GM12801 (cell line): Measurements from ENCODE around the gene BTBD9.

Source experiments
- CTCF ChIP-seq: IDR thresholded peaks from one replicate; pipeline ENCODE4 v1.5.1; 2011; ENCODE audit warnings: control low read depth; ENCODE audit not compliant: insufficient read length; ENCODE audit errors: extremely low read depth

Gene BTBD9

GRCh38 chr6:38216451-38216850, 423.3 kb downstream of the BTBD9 start:
- TF ChIP-seq CTCF, result no peak

DNA sequence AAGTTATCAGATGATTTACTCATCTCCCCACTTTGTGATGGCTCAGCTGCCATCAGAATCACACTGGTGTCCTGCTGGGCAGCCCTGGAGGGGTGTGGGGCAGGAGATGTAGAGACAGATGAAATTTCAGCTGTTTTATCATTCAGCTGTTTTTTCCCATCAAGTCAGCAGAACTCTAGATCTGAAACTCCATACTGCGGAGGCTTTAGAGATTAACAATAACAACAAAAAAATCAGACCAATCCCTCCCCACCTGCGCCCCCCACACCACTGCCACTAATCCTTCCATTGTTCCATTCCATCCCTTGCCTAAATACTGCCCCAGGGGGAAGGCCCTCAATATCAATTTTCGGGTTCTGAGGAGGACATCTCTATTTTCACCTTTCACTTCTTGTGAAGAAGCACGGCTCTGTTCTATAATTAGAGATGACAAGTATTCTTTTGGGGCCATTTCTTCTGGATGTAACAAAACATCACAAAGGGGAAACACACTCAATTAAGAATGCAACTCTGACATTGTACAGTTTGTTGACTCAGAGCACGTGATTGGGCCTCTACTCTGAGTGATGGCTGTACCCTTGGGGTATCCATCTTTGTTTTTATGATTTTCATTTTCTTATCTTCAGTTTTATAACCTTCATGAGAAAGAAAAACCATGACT, 423.9 kb downstream of the BTBD9 start:
- TF ChIP-seq CTCF, result no peak

- TF ChIP-seq CTCF, result no peak
These were observed 424.5 kb downstream of the BTBD9 start for GRCh38 chr6:38215225-38215624.

DNA sequence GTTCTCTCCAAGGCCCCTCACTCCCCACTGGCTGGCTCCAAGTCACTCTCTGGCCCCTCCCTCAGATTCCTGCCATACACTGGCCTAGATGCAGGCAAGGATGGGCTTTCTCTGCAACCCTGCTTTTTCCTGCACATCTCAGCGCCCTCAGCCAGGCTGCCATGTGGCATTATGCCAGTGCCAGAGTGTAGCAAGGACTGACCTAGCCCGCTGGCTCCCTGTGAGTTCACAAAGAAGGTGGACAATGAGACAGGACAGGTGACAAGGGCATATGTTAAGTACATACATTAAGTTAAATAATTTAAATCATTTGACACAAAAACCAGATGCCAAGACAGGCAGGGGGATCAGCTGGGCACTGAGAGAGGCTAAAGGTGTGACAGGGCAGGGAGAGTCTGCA, 425.6 kb downstream of the BTBD9 start:
- TF ChIP-seq CTCF, result no peak

DNA sequence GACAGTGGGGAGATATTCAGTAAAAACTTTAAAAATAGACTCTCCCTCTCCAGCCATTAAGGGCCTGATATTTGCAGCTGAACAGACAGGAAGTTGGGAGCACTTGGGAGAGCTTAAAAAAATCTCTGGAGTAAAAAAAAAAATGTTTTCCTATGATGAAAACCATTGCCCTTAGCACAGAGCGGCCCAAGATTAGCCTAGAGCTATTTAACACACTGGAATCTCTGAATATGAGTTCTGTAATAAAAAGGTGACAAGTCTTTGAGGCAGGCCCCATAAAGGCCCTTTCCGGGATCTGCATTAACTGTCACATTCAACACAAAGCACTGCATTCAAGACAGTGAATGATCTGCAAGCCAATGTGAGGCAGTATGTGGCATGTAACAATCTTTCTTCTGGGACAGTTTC, 426.5 kb downstream of the BTBD9 start:
- no peak for TF ChIP-seq CTCF

- no peak for TF ChIP-seq CTCF
These were observed 427.1 kb downstream of the BTBD9 start for GRCh38 chr6:38212579-38212978.

- TF ChIP-seq CTCF, result no peak
These were observed 427.6 kb downstream of the BTBD9 start for GRCh38 chr6:38212116-38212515.
